ENCODE data around the gene SHISA2.

Gene SHISA2

DNA sequence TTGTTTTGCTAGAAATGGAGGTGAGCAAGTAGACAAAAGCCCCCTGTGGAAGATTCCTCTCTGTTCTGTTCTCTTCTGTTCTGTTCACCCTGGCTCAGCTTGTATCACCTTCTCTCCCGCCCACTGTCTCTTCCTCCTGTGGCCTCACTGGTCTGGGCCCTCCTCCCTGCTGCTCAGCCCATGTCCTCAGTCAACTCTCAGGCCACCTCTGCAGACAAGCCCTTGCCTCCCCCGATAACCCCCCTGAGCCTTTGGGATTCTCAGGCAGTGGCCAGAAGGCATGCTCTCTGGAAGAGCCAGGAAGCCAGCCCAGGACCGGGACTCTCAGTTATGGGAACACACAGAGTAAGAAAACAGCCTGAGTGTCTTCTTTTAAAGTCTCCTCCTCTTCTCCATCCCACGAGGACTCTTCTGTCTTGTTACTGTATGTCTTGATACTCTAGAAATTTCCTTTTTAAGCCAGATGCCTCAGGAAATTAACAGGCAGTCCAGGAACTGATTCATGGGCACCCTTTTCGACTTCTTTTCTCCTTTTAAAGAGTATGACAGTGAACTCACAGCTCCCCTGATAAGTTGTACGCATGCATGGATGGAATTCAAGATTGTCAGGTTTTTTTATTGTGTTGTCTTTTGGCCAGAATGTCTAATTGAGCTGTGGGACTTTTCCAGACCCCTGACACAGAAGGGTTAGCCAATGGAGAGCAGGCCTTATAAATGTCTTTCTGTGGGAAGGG lies 33.7 kb downstream of the SHISA2 start:
- DNase-seq (ENCODE audit: low read depth), result no peak

- DNase-seq (ENCODE audit: low read depth), result no peak
Measured at GRCh38 chr13:26017196-26017921, 34.5 kb downstream of the SHISA2 start.

GRCh38 chr13:26016189-26016588 lies 35.6 kb downstream of the SHISA2 start:
- DNase-seq (ENCODE audit: low read depth), result no peak

DNA sequence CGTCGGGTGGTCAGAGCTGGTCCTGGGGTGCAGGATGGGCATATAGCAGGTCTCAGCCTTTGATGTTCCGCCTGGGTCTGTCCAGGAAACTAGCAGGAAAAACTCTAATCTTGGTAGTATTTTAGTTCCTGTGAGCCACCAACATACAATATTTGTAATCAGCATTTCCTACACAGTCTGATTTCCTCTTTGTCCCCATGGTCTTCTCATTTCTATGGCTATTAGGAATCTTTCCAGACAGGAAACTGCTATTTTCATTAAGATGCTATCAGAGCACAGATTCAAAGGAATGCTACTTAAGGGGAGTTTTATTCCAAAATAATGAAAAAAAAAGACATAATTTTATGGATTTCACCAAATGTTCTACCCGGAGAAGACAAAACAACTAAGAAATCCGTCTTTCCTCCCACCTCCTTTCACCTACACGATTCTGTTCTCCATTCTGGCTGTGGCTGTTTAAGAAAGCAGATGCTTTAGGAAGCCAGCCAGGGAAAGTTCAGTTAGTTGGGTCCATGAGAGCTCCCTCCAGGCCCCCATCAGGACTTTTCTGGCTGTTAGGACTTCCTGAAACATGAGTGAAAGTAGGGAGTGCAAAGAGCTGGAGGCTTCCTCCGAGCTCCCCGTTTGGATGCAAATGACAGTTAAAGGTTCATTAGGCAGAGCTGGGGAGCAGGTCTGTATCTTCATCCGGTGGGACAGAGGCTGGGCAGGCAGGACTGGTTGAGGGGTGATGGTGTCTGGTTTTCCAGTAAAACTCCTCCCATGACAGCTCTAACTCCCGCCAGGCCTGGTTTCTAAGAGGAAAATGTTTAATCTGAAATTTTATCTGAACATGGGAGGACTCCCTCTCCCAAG lies 36.3 kb downstream of the SHISA2 start:
- no peak for DNase-seq (ENCODE audit: low read depth)

DNA sequence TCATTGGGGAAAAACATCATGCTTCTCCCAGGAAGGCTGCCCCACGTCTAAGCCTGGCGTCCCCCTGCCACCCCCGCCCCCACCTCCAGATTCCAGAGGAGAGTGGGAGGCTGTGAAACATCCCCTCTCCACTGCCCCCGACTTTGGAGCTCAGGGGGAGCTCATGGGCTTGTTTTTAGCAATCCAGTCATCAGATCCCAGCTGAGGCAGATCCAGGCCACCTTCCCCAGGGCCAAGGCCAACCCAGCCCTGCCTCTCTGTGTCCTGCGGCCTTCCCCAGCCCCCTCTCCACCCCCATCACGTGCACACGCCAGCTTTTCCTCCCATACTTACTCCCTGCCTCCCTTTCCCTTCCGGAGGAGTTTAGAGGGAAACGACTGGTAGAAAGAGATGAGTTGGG lies 38.8 kb downstream of the SHISA2 start:
- DNase-seq (ENCODE audit: low read depth), result no peak

DNA sequence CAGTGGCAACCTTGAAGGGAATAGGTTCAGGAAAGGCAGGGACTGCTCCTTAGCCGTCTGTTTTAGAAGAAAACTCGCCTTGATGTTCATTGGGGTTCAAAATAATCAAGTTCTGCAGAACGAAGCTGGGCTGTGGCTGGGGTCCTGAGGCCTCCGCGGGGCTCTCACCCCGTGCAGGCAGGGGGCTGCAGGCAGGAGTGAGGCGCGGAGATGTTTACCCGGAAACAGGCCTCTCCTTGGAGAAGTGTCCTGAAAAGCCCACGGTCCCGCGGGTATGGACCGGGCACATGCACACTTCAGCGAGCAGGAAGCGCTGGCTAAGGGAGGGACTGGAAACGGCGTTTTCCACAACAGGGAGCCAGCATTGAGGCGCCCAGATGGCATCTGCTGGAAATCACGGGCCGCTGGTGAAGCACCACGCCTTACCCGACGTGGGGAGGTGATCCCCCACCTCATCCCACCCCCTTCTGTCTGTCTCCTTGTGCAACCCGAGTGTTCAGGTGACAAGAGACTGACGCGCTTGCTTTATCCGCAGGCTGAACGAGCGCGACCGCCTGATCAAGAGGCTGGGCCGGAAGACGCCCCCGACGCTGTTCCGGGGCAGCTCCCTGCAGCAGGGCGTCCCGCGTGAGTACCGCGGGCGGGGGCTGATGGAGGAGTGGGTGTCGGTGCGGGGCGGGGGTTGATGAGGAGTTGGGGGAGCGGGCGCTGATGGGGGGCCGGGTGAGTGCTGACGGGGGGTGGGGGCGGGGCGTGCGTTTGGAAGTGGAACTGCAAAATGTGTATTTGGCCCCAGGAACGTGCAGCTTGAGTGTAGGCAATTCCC lies 39.6 kb downstream of the SHISA2 start:
- DNase-seq (ENCODE audit: low read depth), result no peak

- DNase-seq (ENCODE audit: low read depth), result no peak
Measured at GRCh38 chr13:26011208-26011573, 40.6 kb downstream of the SHISA2 start.

GRCh38 chr13:26010487-26011207 lies 41.2 kb downstream of the SHISA2 start:
- DNase-seq (ENCODE audit: low read depth), result no peak

- DNase-seq (ENCODE audit: low read depth), result no peak
Measured at GRCh38 chr13:26007261-26008125, 44.3 kb downstream of the SHISA2 start.
